HG03439 (cell line): ENCODE measurements around the gene PIM2.
"Not testable (repeated sequence)": the region's sequence is repeated elsewhere in the genome, so short reads cannot be mapped to it uniquely, and the experiment has no call there.

Experiments used
- ATAC-seq: cut with Tn5 transposase; IDR thresholded peaks from one replicate; pipeline ENCODE4 v1.9.1; 2021; ENCODE audit warnings: mild to moderate bottlenecking, moderate library complexity; ENCODE audit not compliant: unreplicated experiment

The PIM2 gene

DNA sequence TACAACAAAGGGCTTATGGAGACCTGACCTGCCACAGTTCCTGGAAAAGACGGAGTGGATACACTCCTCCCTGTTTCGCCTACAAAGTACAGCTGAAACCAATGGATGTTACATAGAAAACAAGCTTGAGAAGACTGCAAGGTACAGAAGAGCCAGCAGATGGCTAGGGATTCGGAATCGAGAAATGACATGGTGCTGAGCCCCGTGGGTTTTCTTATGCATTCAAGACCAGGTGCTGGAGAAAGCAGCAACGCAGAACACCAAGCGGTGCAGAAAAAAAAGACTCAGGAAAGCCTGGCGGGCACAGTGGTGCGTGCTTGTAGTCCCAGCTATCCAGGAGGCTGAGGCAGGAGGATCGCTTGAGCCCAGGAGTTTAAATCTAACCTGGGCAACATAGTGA lies 35.1 kb downstream of the PIM2 start:
- no peak for ATAC-seq

DNA sequence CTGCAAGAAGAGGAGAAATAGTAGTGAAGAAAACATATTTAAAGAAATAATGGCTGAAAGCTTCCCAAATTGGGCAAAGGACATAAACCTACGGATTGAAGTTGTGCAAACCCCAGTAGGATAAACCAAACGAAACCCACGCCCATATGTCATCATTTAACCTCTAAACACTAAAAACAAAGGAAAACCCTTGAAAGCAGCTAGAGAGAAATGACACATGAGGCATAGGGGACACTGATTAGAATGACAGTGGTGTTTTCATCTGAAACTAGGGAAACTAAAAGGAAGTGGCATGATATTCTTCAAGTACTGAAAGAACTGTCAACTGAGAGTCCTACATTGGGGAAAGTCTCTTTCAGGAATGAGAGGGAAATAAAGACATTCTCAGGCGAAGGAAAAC lies 41.9 kb downstream of the PIM2 start:
- not testable (repeated sequence) for ATAC-seq

GRCh38 chrX:48872017-48872416 lies 46.8 kb downstream of the PIM2 start:
- not testable (repeated sequence) for ATAC-seq

DNA sequence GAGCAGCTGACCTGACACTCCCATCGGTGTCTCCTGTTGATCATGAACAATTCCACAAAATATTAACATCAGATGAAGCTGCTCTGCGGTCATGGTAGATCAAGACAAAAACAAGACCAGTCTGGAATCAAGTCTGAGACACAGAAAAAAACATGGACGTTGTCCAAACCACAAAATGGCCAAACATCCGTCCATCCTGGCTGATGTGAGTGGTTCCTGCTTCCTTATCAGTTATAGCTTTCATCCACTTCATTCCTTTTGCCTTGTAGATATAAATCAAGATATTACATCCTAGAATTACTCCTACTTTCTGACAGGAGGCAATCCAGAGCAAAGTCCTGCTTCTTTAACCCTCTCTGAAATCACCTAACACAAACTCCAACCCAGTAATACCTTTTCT lies 54.6 kb downstream of the PIM2 start:
- no peak for ATAC-seq
